ENCODE measurements around the gene TRAIP. TPM values are rescaled to one million over a fixed set of nuclear protein-coding genes. Genes with fewer than 3 reads are reported as not detected.

Gene TRAIP
- total RNA-seq, 2 experiments from 2014 or later, result 19.3 to 21.0 TPM

DNA sequence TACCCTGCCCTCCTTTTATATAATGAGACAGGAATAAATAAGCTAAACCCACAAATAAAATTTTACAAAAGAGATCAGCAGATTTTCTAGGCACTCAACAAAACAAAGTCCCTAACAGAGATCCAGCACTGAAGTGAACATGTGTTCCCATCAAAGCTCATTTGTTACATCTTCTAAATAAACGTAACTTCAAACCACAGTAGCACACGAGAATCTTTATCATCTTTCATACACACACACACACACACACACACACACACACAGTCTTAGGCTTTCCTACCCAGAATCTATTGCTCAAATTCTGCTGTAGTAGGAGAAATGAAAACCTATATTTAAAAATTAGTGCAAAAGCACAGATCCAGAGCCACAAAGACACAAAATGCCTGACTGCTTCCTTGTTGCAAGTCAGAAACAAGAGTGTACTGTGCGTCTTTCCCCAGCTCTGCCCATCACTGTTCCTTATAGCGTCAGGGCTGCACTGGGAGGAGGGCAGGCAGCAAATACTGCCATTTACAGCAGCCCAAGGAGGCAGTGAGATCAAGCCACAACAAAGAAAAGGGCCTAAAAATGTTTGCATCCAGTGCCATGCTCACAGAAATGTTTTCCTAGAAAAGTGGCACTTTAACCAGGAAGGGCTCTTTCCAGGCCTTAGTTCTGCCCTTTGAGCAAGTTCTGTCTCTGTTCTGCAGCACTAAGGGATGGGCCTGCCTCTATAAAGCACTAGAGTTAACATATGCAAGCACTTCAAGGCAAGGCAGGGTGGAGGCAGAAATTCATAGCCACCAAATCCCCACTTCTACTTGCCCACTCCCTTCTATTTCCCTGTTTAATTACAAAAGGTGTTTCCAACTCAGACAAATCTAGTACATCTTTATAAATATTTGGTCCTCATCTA, 76.0 kb downstream of the TRAIP start:
- Mint-ChIP-seq H3K27ac (no peak overlapping the region), H3K27me3 (no peaks in the 10 kb centered on the region), H3K36me3 (ENCODE audit: low read depth) (peaks cover 33% of the 10 kb centered on the region), H3K4me1 (peaks cover 32% of the 10 kb centered on the region), H3K4me3 (no peak overlapping the region), H3K9me3 (no peaks in the 10 kb centered on the region)
- CTCF ChIA-PET, result no interaction called here
- POLR2A ChIA-PET, result no interaction called here
- no peak for DNase-seq

DNA sequence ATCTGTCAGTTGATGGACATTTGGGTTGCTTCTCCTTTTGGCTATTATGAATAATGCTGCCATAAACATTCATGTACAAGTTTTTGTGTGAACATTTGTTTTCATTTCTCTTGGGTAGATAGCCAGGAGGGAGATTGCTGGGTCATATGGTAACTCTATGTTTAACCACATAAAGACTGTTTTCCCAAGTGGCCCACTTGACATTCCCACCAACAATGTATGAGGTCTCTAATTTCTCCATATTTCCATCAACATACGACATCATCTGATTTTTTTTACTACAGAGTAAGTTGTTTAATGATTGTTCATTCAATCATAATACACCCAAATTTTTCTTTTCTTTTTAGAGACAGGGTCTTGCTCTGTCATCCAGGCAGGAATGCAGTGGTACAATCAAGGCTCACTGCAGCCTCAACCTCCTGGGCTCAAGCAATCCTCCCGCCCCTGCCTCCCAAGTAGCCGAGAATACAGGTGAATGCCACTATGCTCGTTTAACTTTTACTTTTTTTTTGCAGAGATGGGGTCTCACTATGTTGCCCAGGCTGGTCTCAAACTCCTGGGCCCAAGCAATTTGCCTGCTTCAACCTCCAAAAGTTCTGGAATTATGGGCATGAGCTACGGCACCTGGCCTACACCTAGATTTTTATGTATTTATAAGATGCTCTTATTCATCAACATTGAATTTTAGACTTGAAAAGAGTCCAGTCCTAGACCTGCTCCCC, 76.8 kb downstream of the TRAIP start:
- Mint-ChIP-seq H3K4me3 (no peak overlapping the region), H3K4me1 (peaks cover 26% of the 10 kb centered on the region), H3K27ac (no peak overlapping the region), H3K27me3 (no peaks in the 10 kb centered on the region), H3K9me3 (no peaks in the 10 kb centered on the region), H3K36me3 (ENCODE audit: low read depth) (peaks cover 30% of the 10 kb centered on the region)
- ChIA-PET POLR2A (no interaction called here), CTCF (no interaction called here)
- DNase-seq, result no peak

Other genes starting within 250 kb of the TRAIP start
- gene APEH, start 182.2 kb downstream of the TRAIP start, total RNA-seq, result 100 to 1,000 TPM; 132 to 136 TPM
- gene MST1, start 167.1 kb downstream of the TRAIP start, total RNA-seq, result 10 to 100 TPM in 1 of 2 experiments, 1 to 10 TPM in 1; 8.6 to 12.4 TPM
- gene RNF123, start 167.0 kb downstream of the TRAIP start, total RNA-seq, result 10 to 100 TPM; 35.5 to 38.3 TPM
- gene AMIGO3, start 136.9 kb downstream of the TRAIP start, total RNA-seq, result under 1 TPM; 0.23 to 0.28 TPM
- gene GMPPB, start 132.6 kb downstream of the TRAIP start, total RNA-seq, result 10 to 100 TPM; 48.2 to 49.0 TPM
- gene IP6K1, start 70.0 kb downstream of the TRAIP start, total RNA-seq, result 10 to 100 TPM; 38.8 to 39.2 TPM
- gene CDHR4, start 56.7 kb downstream of the TRAIP start, total RNA-seq, result not detected
- gene INKA1, start 53.3 kb downstream of the TRAIP start, total RNA-seq, result under 1 TPM; 0.20 to 0.48 TPM
- gene UBA7, start 42.6 kb downstream of the TRAIP start, total RNA-seq, result 100 to 1,000 TPM; 179 to 182 TPM
- not detected for gene CAMKV, start 13.3 kb upstream of the TRAIP start, total RNA-seq
- gene MST1R, start 47.3 kb upstream of the TRAIP start, total RNA-seq, result 1 to 10 TPM; 1.5 to 2.6 TPM
- 10 to 100 TPM in 1 of 2 experiments, 1 to 10 TPM in 1; 9.7 to 10.3 TPM for gene MON1A, start 73.2 kb upstream of the TRAIP start, total RNA-seq
- gene RBM6, start 83.6 kb upstream of the TRAIP start, total RNA-seq, result 10 to 100 TPM; 88.0 to 90.3 TPM
- 100 to 1,000 TPM; 157 to 169 TPM for gene RBM5, start 232.4 kb upstream of the TRAIP start, total RNA-seq